IPS-15b (cell line): ENCODE data around the gene LRG1.

ENCODE experiments used
- H3K27me3 ChIP-seq: one replicate; pipeline ENCODE4 v1.6.1; 2013; ENCODE audit warnings: low read length; ENCODE audit not compliant: control insufficient read depth, insufficient read depth
- H3K36me3 ChIP-seq: one replicate; pipeline ENCODE4 v1.6.1; 2013; ENCODE audit warnings: low read length; ENCODE audit not compliant: control insufficient read depth, insufficient read depth
- H3K4me1 ChIP-seq: one replicate; pipeline ENCODE4 v1.6.1; 2013; ENCODE audit warnings: mild to moderate bottlenecking, low read length; ENCODE audit not compliant: control insufficient read depth, insufficient read depth
- H3K4me3 ChIP-seq: one replicate; pipeline ENCODE4 v1.5.1; 2013; ENCODE audit warnings: low read depth, low read length
- H3K9ac ChIP-seq: one replicate; pipeline ENCODE4 v1.6.1; 2013; ENCODE audit warnings: low read depth, mild to moderate bottlenecking, low read length
- H3K9me3 ChIP-seq: one replicate; pipeline ENCODE4 v1.6.1; 2013; ENCODE audit warnings: mild to moderate bottlenecking, low read length; ENCODE audit not compliant: control insufficient read depth, insufficient read depth

The LRG1 gene

DNA sequence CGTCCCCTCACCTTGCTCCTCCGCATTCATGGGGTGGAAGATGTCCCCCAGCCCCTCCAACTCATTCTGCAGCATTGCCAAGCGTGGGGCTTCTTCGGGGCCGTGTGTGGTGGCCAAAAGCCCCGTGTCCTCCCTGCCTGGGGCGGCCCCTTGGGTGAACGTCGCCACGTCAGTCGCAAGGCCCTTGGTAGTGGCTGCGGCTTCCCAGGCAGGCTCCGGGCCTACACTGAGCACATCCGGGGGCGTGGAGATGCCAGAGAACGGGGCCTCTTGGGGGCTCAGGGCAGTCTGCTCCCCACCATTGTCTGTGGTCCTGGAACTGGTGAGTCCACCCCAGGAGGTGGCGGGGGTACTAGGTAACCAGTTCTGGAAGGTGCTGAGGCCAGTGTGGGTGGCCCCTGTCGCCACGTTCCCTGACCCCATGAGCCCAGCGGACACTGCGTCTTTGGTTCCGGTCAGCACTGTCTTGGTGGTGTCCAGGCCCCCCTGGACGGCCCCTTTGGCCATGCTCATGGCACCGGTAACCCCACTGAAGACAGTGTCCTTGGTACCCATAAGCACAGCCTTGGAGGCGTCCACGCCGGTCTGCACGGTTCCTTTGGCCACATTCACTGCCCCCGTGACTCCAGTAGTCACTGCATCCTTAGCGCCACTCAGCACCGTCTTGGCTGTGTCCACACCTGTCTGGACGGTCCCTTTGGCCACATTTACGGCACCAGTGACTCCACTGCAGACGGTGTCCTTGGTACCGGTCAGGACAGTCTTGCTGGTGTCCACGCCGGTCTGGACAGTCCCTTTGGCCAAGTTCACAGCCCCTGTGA is 29.2 kb downstream of the LRG1 start:
- Histone ChIP-seq H3K36me3 (peaks cover 2% of the 10 kb centered on the region), H3K4me1 (no peaks in the 10 kb centered on the region), H3K9me3 (no peaks in the 10 kb centered on the region), H3K27me3 (peaks cover 13% of the 10 kb centered on the region), H3K4me3 (no peak overlapping the region), H3K9ac (no peak overlapping the region)

DNA sequence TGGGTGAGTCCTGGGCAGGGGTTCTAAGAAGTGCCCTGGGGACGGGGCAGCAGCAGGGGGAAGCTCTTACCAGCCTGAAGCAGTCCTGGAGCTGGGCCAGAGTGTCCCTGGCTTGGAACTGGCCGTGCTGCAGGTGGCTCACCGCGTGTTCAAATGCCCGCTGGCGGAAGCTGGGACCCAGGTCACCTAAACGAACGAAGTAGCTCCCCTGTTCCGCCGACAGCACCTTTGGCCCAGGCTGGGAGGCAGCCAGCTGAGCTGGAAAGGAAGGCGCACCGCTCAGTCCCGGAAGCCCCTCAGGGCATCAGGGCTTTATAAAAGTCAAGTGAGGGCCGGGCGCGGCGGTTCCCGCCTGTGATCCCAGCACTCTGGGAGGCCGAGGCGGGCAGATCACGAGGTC is 31.1 kb downstream of the LRG1 start:
- Histone ChIP-seq H3K9me3 (no peaks in the 10 kb centered on the region), H3K27me3 (peaks cover 13% of the 10 kb centered on the region), H3K36me3 (peaks cover 13% of the 10 kb centered on the region), H3K4me3 (no peak overlapping the region), H3K4me1 (no peaks in the 10 kb centered on the region), H3K9ac (no peak overlapping the region)

DNA sequence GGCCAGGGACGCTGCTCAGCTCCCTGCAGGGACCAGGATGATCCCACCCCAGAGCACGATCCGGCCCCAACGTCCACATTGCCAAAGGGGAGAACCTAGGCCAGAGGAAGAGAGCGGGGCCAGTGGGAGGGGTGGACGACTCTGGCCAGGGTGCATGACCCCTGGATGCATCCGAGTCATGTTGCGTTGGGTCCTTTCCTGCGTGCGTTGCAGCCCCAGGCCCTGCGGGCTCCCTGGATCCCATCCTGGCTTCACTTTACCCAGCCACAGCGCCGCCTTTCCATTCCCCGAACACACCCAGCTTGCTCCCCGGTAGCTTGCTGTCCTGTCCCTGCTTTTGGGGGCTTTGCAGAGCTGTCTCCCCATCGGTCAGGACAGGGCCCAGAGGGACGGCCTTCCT is 32.0 kb downstream of the LRG1 start:
- H3K9me3 ChIP-seq, result no peaks in the 10 kb centered on the region
- H3K9ac ChIP-seq, result no peak overlapping the region
- peaks cover 22% of the 10 kb centered on the region for H3K36me3 ChIP-seq

GRCh38 chr19:4507150-4507452 is 32.7 kb downstream of the LRG1 start:
- H3K4me3 ChIP-seq, result no peak overlapping the region
- H3K9me3 ChIP-seq, result no peaks in the 10 kb centered on the region
- peaks cover 29% of the 10 kb centered on the region for H3K36me3 ChIP-seq
- peaks cover 11% of the 10 kb centered on the region for H3K27me3 ChIP-seq
- no peak overlapping the region for H3K9ac ChIP-seq
- H3K4me1 ChIP-seq, result no peaks in the 10 kb centered on the region

More for the DNA sequence above, 32.0 kb downstream of the LRG1 start:
- Histone ChIP-seq H3K4me3 (no peak overlapping the region), H3K4me1 (no peaks in the 10 kb centered on the region), H3K27me3 (peaks cover 11% of the 10 kb centered on the region)

DNA sequence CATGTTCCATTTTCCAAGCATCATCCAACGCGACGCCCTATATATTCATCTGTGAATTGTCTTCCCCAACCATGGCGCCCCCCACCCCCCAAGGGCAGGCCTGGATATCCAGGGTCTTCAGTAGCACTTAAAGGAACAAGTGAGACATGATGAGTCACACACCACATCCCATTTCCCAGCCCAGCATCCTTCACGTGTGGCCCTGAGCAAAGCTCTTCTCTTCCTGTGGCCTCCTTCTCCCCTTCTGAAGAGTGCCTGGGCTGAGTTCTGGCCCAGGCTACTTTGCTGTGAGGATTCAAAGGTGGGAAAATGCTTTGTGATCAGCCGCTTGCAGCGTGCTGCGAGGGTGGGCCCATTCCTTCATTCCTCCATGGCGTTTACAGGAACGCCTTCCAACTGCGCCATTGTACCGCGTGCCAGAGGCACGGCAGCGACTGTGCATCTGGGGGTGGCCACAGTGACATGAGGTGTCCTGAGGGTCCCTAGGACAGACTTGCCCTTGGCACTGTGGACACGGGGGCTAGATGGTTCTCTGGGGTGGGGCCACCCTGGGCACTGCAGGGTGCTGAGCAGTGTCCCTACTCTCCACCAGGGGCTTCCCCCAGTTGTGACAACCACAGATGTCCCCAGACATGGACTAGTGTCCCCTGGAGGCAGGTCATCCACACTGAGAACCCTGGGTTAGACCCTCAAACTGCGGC is 33.2 kb downstream of the LRG1 start:
- Histone ChIP-seq H3K27me3 (peaks cover 7% of the 10 kb centered on the region), H3K9me3 (no peaks in the 10 kb centered on the region), H3K36me3 (peaks cover 33% of the 10 kb centered on the region), H3K4me1 (no peaks in the 10 kb centered on the region), H3K9ac (no peak overlapping the region), H3K4me3 (no peak overlapping the region)

DNA sequence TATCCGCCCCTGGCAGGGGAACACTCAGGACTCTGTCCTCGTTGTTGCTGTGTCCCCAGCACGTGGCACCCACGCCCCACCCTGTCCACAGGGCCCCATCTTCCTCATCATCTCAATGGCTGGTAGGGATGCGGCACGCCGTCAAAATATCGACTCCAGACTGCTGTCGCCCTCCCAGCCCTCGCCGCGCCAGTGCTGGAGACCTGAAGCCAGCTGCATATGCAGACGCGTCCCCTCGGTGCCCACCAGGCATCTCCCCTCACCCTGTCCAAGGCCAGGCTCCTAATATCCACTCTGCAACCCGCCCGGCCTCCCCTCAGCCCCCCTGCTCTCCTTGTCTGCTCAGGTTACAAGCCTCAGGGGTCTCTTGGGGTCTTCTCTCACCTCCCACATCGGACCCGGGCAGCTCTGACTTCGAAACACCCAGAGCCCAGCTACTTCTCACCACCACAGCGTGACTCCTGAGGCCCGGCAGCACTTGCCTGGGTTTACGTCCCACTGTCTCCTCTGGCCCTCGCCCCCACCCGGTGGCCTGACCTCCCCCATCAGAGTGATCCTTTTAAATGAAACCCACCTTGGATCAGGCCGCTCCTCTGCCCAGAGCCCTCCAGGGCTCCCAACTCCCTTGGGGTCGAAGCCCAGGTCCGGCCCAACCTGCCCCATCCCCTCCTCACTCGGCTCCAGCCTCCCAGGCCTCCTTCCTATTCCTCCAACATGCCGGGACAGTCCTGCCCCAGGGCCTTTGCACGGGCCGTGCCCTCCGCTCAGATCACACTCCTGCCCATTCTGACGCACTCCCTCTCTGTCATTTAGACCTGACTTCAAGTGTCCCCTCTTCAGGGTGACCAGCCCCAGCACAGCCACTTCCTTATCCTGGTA is 34.0 kb downstream of the LRG1 start:
- Histone ChIP-seq H3K9ac (no peak overlapping the region), H3K4me3 (no peak overlapping the region), H3K27me3 (peaks cover 1% of the 10 kb centered on the region), H3K9me3 (no peaks in the 10 kb centered on the region), H3K4me1 (no peaks in the 10 kb centered on the region), H3K36me3 (peaks cover 41% of the 10 kb centered on the region)

DNA sequence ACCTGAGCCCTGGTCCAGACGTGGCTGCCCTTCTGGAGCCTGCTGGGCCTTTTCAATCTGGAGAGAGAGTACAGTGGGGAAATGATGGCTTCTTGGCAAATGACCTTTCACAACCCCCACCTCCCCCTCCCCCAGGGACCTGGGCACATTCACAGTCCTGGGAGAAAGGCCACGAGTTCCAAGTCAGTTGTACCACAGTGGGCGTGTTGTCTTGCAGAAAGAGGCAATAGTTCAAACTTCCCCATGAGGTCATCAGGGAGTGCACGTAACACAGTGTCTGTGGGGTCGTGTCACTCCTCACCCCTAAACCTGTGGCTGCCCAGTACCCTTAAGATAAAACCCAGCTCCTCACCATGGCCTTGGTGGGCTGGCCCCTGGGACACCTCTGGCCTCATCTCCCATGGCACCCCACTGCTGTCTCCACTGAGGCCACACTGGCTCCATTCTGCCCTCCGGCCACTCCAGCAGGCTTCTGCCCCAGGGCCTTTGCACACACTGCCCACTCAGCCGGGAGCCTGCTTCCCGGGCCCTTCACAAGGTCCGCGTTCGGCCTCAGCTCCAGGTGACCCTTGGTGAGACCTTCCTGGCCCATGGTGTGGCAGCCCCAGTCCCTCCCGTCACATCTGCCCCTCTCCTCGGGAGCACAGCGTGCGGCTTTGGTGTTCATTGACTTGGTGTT is 34.8 kb downstream of the LRG1 start:
- Histone ChIP-seq H3K9me3 (no peaks in the 10 kb centered on the region), H3K36me3 (peaks cover 44% of the 10 kb centered on the region), H3K4me3 (no peak overlapping the region), H3K27me3 (no peaks in the 10 kb centered on the region), H3K4me1 (no peaks in the 10 kb centered on the region), H3K9ac (no peak overlapping the region)

DNA sequence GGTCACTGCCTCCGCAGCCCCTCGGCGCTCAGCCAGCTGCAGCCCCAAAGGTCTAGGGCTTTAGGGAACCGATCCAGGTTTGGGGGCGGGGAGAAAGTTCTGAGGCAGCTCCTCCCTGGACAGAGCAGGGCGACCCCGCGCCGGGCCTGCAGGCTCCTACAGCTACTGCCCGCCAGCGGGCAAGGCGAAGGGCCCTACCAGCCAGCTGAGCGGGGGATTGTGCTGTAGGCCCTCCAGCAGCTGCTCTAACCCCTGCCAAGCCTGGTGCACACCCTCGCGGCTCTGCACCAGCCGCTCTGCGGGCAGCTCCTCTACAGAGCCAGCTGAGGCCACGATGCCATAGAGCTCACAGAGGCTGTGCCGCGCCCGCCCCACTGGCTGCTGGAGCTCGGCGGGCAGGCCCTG is 35.5 kb downstream of the LRG1 start:
- Histone ChIP-seq H3K36me3 (peaks cover 46% of the 10 kb centered on the region), H3K4me1 (no peaks in the 10 kb centered on the region), H3K9ac (no peak overlapping the region), H3K4me3 (no peak overlapping the region), H3K27me3 (no peaks in the 10 kb centered on the region), H3K9me3 (no peaks in the 10 kb centered on the region)

- H3K27me3 ChIP-seq, result no peaks in the 10 kb centered on the region
- peaks cover 46% of the 10 kb centered on the region for H3K36me3 ChIP-seq
- H3K4me1 ChIP-seq, result no peaks in the 10 kb centered on the region
- no peaks in the 10 kb centered on the region for H3K9me3 ChIP-seq
- no peak overlapping the region for H3K4me3 ChIP-seq
- H3K9ac ChIP-seq, result no peak overlapping the region
Measured at GRCh38 chr19:4503825-4504170, 36.0 kb downstream of the LRG1 start.

GRCh38 chr19:4503132-4503824 is 36.6 kb downstream of the LRG1 start:
- Histone ChIP-seq H3K4me3 (no peak overlapping the region), H3K4me1 (no peaks in the 10 kb centered on the region), H3K9me3 (no peaks in the 10 kb centered on the region), H3K36me3 (peaks cover 51% of the 10 kb centered on the region), H3K9ac (no peak overlapping the region), H3K27me3 (no peaks in the 10 kb centered on the region)
